GM12801 (cell line): Measurements from ENCODE around the gene AFAP1.

ENCODE experiments used
- CTCF ChIP-seq: IDR thresholded peaks from one replicate; pipeline ENCODE4 v1.5.1; 2011; ENCODE audit warnings: control low read depth; ENCODE audit not compliant: insufficient read length; ENCODE audit errors: extremely low read depth

The AFAP1 gene

GRCh38 chr4:7756071-7756470 is 183.6 kb downstream of the AFAP1 start:
- TF ChIP-seq CTCF, result no peak

DNA sequence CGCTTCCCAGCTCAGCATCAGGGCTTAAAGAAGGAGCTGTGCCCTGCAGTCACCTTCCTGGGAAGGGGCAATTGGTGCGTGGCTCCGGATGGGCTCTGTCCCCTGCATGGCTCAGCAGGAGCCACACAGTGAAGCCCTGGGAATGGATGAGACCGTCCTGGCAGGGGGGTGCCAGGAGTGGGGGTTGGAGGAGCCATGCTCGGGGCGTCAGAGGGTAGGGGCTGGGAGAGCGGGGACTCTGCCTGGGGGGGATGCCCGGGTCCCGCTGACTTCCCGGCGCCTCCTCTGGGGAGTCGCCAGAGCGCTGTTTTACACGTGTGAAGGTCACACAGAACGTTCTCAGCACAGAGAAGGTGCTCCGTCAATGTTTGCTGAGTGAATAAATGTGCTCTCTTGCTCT is 184.1 kb downstream of the AFAP1 start:
- no peak for TF ChIP-seq CTCF

DNA sequence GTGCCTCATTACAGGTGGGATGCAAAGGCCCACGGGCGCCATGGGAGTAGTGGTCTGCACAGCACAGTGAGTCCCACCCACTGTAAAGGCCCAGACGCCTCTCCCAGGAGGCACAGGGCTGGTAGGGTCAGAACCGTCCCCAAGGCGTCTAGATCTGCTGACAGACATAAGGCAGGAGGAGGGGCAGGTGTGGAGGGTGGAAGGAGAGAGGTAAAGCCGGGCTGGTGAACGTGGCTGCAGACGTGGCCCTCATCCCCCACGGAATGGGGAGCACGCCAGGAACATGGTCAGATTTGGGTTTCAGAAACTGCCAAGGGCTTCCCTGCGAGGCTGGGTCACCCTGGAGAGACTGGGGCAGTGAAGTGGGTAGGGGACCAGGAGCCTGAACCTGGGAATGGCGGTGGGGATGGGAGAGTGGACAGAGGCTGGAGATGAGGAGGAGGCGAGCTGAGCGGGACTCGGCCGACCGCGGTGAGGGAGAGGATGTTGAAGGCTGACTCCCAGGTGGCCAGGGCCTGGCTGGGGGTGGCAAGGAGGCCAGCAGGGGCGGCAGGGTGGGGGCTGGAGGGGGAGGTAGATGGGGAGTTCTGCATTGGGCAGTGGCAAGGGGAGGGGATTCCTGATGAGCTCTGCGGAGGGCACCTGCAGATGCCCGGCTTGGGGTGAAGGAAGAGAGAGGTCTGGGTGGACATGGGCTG is 184.9 kb downstream of the AFAP1 start:
- TF ChIP-seq CTCF, result no peak

DNA sequence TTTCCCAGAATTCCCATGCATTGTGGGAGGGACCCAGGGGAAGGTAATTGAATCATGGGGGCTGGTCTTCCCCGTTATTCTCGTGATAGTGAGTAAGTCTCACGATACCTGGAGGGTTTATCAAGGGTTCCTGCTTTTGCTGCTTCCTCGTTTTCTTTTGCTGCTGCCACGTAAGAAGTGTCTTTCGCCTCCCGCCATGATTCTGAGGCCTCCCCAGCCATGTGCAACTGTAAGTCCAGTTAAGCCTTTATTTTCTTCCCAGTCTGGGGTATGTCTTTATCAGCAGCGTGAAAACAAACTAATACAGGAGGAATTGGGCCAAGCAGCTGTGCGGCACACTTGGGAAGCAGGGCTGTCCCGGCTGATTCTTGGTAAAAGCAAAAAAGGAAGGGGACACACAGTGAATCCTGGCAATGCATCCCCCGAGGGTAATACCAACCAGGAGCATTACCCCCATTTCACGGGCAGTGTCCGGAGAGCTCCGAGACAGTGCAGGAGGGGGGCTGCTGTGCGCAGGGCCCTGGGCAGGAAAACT is 185.7 kb downstream of the AFAP1 start:
- TF ChIP-seq CTCF, result no peak

DNA sequence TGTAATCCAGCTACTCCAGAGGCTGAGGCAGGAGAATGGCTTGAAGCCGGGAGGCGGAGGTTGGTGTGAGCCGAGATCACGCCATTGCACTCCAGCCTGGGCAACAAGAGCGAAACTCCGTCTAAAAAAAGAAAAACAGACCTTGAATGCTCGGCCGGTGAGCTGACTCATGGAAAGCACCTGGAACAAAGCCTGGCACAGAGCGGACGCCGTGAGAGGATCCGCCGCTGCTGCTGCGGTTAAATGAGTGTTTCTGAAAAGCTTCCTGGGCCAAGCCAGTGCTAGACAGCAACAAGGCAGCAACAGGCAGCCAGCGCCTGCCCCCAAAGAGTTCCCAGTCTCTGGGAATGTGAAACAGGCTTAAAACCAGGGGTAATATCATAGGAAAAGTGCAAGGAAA is 186.4 kb downstream of the AFAP1 start:
- no peak for TF ChIP-seq CTCF

- no peak for TF ChIP-seq CTCF
These were observed 187.0 kb downstream of the AFAP1 start for GRCh38 chr4:7752649-7753048.

GRCh38 chr4:7750972-7751371 is 188.7 kb downstream of the AFAP1 start:
- no peak for TF ChIP-seq CTCF
